ENCODE results near the gene UGT1A1. TPM values are rescaled to one million over a fixed set of nuclear protein-coding genes. Genes with fewer than 3 reads are reported as not detected.

The UGT1A1 gene
- total and polyA plus RNA-seq, 2 of the 13 experiments (the other 11 are each of a cell fraction or from before 2014, with no cell fraction given) = 0.69 to 0.75 TPM

- TF ChIP-seq SOX6 (IDR thresholded peaks at IDR 0.05) = no peak
- peak; percentile 99 for TF ChIP-seq SOX6 (CRISPR knock-in tag; IDR thresholded peaks at IDR 0.05)
- TF ChIP-seq ATM (IDR thresholded peaks at IDR 0.05; ENCODE audit: borderline replicate concordance) = peak; percentile 87; the same call in 1 of the 2 replicates
- peak; percentile 84; the same call in 1 of the 2 replicates for TF ChIP-seq ZBTB25 (CRISPR knock-in tag; IDR thresholded peaks at IDR 0.05)
- no peak for TF ChIP-seq ZNF138 (CRISPR knock-in tag; IDR thresholded peaks at IDR 0.05; ENCODE audit: low read depth)
- TF ChIP-seq ZNF143 (CRISPR knock-in tag; IDR thresholded peaks at IDR 0.05) = no peak
- no peak for TF ChIP-seq POLR2AphosphoS5 (IDR thresholded peaks at IDR 0.05; ENCODE audit: low read depth, low read length)
- no peak for TF ChIP-seq LBX2 (CRISPR knock-in tag; IDR thresholded peaks at IDR 0.05; ENCODE audit: borderline replicate concordance)
- no peak for TF ChIP-seq GMEB2 (CRISPR knock-in tag; IDR thresholded peaks at IDR 0.05; ENCODE audit: low read depth)
- TF ChIP-seq PREB (CRISPR knock-in tag; IDR thresholded peaks at IDR 0.05) = no peak
- TF ChIP-seq CCDC6 (CRISPR knock-in tag; IDR thresholded peaks at IDR 0.05) = peak; percentile 70; the same call in 1 of the 2 replicates
- peak; percentile 93 for TF ChIP-seq NCOA2 (CRISPR knock-in tag; IDR thresholded peaks at IDR 0.05)
- TF ChIP-seq CEBPZ (IDR thresholded peaks at IDR 0.05; ENCODE audit: low read length) = no peak
- TF ChIP-seq MXI1 (IDR thresholded peaks at IDR 0.05; ENCODE audit: borderline replicate concordance, low read depth, low read length) = no peak; the same call in 2 of the 3 replicates
- peak; percentile 71 for TF ChIP-seq KDM6A (CRISPR knock-in tag; IDR thresholded peaks at IDR 0.05; ENCODE audit: low read depth)
- TF ChIP-seq AHR (CRISPR knock-in tag; IDR thresholded peaks at IDR 0.05) = peak; percentile 65; the same call in 1 of the 2 replicates
- no peak for TF ChIP-seq DZIP1 (CRISPR knock-in tag; IDR thresholded peaks at IDR 0.05)
- TF ChIP-seq HCFC1 (IDR thresholded peaks at IDR 0.05; ENCODE audit: low read depth, low read length) = no peak
Measured at GRCh38 chr2:233756429-233757081, 3.5 kb upstream of the UGT1A1 start (continued).
